WTC11 (cell line): ENCODE measurements around the gene SPATA31D3. TPM values are rescaled to one million over a fixed set of nuclear protein-coding genes. Genes with fewer than 3 reads are reported as not detected.

Experiments used
- ATAC-seq: fragments of 200-7000 bp; cut with Tn5 transposase; 2 replicates; pipeline ENCODE4 v1.10.0; 2021; ENCODE audit warnings: mild to moderate bottlenecking, moderate library complexity
- CTCF ChIA-PET: fragments of 300-600 bp; sonication (Branson Sonifier 250); formaldehyde crosslinking; loops from one replicate; lab custom pipeline; 2021; ENCODE audit warnings: antibody characterized with exemption; lab: Charles Lee
- POLR2A ChIA-PET: fragments of 350-600 bp; sonication (Branson Sonifier 250); formaldehyde crosslinking; loops from one replicate; lab custom pipeline; 2021; ENCODE audit warnings: antibody characterized with exemption; lab: Charles Lee
- DNase-seq: peaks from one replicate; pipeline ENCODE4 v3.0.0; 2021; ENCODE audit warnings: low spot score
- H3K27ac Mint-ChIP-seq: 2 replicates; pipeline ENCODE4 v1.8.0; 2021; ENCODE audit warnings: mixed read lengths
- H3K27me3 Mint-ChIP-seq: 2 replicates; pipeline ENCODE4 v1.8.0; 2021; ENCODE audit warnings: low read depth, mild to moderate bottlenecking, moderate library complexity, mixed read lengths
- H3K36me3 Mint-ChIP-seq: 2 replicates; pipeline ENCODE4 v1.8.0; 2021; ENCODE audit warnings: mixed read lengths
- H3K4me1 Mint-ChIP-seq: 2 replicates; pipeline ENCODE4 v1.8.0; 2022; ENCODE audit warnings: mixed read lengths
- H3K4me3 Mint-ChIP-seq: 2 replicates; pipeline ENCODE4 v1.8.0; 2021; ENCODE audit warnings: mild to moderate bottlenecking, moderate library complexity, mixed read lengths
- H3K9me3 Mint-ChIP-seq: 2 replicates; pipeline ENCODE4 v1.8.0; 2021; ENCODE audit warnings: mixed read lengths
- ARID4B ChIP-seq: sonication (generic); formaldehyde crosslinking; IDR thresholded peaks from 2 replicates; pipeline ENCODE4 v1.8.0; 2023; ENCODE audit warnings: missing genetic modification reagents, mild to moderate bottlenecking, borderline replicate concordance
- ATF6 ChIP-seq: sonication (generic); formaldehyde crosslinking; IDR thresholded peaks from 2 replicates; pipeline ENCODE4 v1.8.1; 2023; ENCODE audit warnings: mild to moderate bottlenecking, missing genetic modification reagents
- CBFB ChIP-seq: sonication (generic); formaldehyde crosslinking; IDR thresholded peaks from 2 replicates; pipeline ENCODE4 v1.8.1; 2022; ENCODE audit warnings: mild to moderate bottlenecking, low read depth, missing genetic modification reagents
- ELF4 ChIP-seq: sonication (generic); formaldehyde crosslinking; IDR thresholded peaks from 2 replicates; pipeline ENCODE4 v1.8.1; 2022; ENCODE audit warnings: low read depth, mild to moderate bottlenecking, moderate library complexity, missing genetic modification reagents
- ETV6 ChIP-seq: sonication (generic); formaldehyde crosslinking; IDR thresholded peaks from 2 replicates; pipeline ENCODE4 v1.8.1; 2022; ENCODE audit warnings: mild to moderate bottlenecking, missing genetic modification reagents
- HMGXB4 ChIP-seq: sonication (generic); formaldehyde crosslinking; IDR thresholded peaks from 2 replicates; pipeline ENCODE4 v1.8.1; 2023; ENCODE audit warnings: mild to moderate bottlenecking, moderate library complexity, missing genetic modification reagents
- MYBL2 ChIP-seq: sonication (generic); formaldehyde crosslinking; IDR thresholded peaks from 2 replicates; pipeline ENCODE4 v1.8.1; 2023; ENCODE audit warnings: mild to moderate bottlenecking, moderate library complexity, missing genetic modification reagents
- NFATC4 ChIP-seq: fragments of 250-450 bp; sonication (Bioruptor Pico); IDR thresholded peaks from 2 replicates; pipeline ENCODE4 v1.9.0; 2021; ENCODE audit warnings: mild to moderate bottlenecking
- NR3C1 ChIP-seq: sonication (generic); formaldehyde crosslinking; conservative IDR thresholded peaks from 2 replicates; pipeline ENCODE4 v1.8.1; 2023; ENCODE audit warnings: low read depth, mild to moderate bottlenecking, missing genetic modification reagents
- PRDM15 ChIP-seq: sonication (generic); formaldehyde crosslinking; IDR thresholded peaks from 2 replicates; pipeline ENCODE4 v1.8.0; 2022; ENCODE audit warnings: missing genetic modification reagents
- PREB ChIP-seq: sonication (generic); formaldehyde crosslinking; IDR thresholded peaks from 2 replicates; pipeline ENCODE4 v1.8.1; 2022; ENCODE audit warnings: mild to moderate bottlenecking, missing genetic modification reagents, moderate library complexity, borderline replicate concordance
- RORB ChIP-seq: fragments of 250-450 bp; sonication (Bioruptor Pico); IDR thresholded peaks from 2 replicates; pipeline ENCODE4 v1.9.0; 2021; ENCODE audit warnings: mild to moderate bottlenecking
- SMAD4 ChIP-seq: sonication (generic); formaldehyde crosslinking; IDR thresholded peaks from 2 replicates; pipeline ENCODE4 v1.8.0; 2022; ENCODE audit warnings: mild to moderate bottlenecking, missing genetic modification reagents
- TEAD4 ChIP-seq: sonication (generic); formaldehyde crosslinking; IDR thresholded peaks from 2 replicates; pipeline ENCODE4 v1.8.0; 2022; ENCODE audit warnings: mild to moderate bottlenecking, missing genetic modification reagents
- ZBTB21 ChIP-seq: sonication (generic); formaldehyde crosslinking; IDR thresholded peaks from 2 replicates; pipeline ENCODE4 v1.8.1; 2023; ENCODE audit warnings: mild to moderate bottlenecking, missing genetic modification reagents, borderline replicate concordance
- ZBTB43 ChIP-seq: sonication (generic); formaldehyde crosslinking; IDR thresholded peaks from 2 replicates; pipeline ENCODE4 v1.8.1; 2023; ENCODE audit warnings: mild to moderate bottlenecking, missing genetic modification reagents
- ZNF121 ChIP-seq: sonication (generic); formaldehyde crosslinking; IDR thresholded peaks from 2 replicates; pipeline ENCODE4 v1.8.0; 2023; ENCODE audit warnings: missing genetic modification reagents
- ZNF317 ChIP-seq: sonication (generic); formaldehyde crosslinking; IDR thresholded peaks from 2 replicates; pipeline ENCODE4 v1.8.1; 2023; ENCODE audit warnings: low read depth, mild to moderate bottlenecking, moderate library complexity, missing genetic modification reagents, borderline replicate concordance
- ZNF512 ChIP-seq: sonication (generic); formaldehyde crosslinking; IDR thresholded peaks from 2 replicates; pipeline ENCODE4 v1.8.1; 2022; ENCODE audit warnings: missing genetic modification reagents, borderline replicate concordance
- total RNA-seq: library from RNA; stranded (reverse); gene quantifications from 3 replicates; pipeline ENCODE4 v1.2.3, GENCODE V29; 2021

SPATA31D3 gene
- total RNA-seq, 1 experiment from 2014 or later = not detected

- Mint-ChIP-seq H3K4me3 (no peak overlapping the region), H3K36me3 (peaks cover 4% of the 10 kb centered on the region), H3K9me3 (peaks cover 59% of the 10 kb centered on the region), H3K4me1 (no peaks in the 10 kb centered on the region), H3K27me3 (no peaks in the 10 kb centered on the region), H3K27ac (no peak overlapping the region)
- ATAC-seq = no peak
- TF ChIP-seq ARID4B (CRISPR knock-in tag) (no peak), ETV6 (CRISPR knock-in tag) (no peak), ZBTB21 (CRISPR knock-in tag) (no peak), ZBTB43 (CRISPR knock-in tag) (no peak), ATF6 (no peak), CBFB (CRISPR knock-in tag) (no peak), TEAD4 (CRISPR knock-in tag) (no peak), RORB (CRISPR knock-in tag) (no peak), ELF4 (CRISPR knock-in tag) (no peak), ZNF121 (CRISPR knock-in tag) (no peak), SMAD4 (CRISPR knock-in tag) (no peak), HMGXB4 (CRISPR knock-in tag) (no peak), ZNF512 (CRISPR knock-in tag) (no peak), MYBL2 (CRISPR knock-in tag) (no peak), PRDM15 (CRISPR knock-in tag) (no peak), NFATC4 (CRISPR knock-in tag) (no peak), PREB (CRISPR knock-in tag) (no peak), ZNF317 (no peak), NR3C1 (CRISPR knock-in tag) (no peak)
- ChIA-PET POLR2A (no interaction called here), CTCF (no interaction called here)
- DNase-seq = no peak
These were observed 28.4 kb downstream of the SPATA31D3 start for GRCh38 chr9:81971727-81972126.
